HEK293 (cell line): ENCODE data around the gene IGLON5.

Experiments
- CTCF ChIA-PET: fragments of 350-600 bp; formaldehyde crosslinking; extraction: SDS; loops from one replicate; lab custom pipeline; 2021; ENCODE audit warnings: antibody characterized with exemption; lab: Yijun Ruan, JAX
- POLR2A ChIA-PET: fragments of 300-600 bp; formaldehyde crosslinking; extraction: SDS; loops from one replicate; lab custom pipeline; 2020; ENCODE audit warnings: antibody characterized with exemption, inconsistent platforms; lab: Yijun Ruan, JAX
- H3K27ac ChIP-seq: fragments of 200-500 bp; sonication (Bioruptor generic); 2 replicates; pipeline ENCODE4 v1.5.1; 2014; ENCODE audit warnings: low read depth, low read length, control low read depth, inconsistent platforms; ENCODE audit errors: extremely low read depth
- H3K36me3 ChIP-seq, 2 experiments: fragments of 200-500 bp in 1 of 2; sonication (Bioruptor generic) in 1 of 2; 1 replicate in 1 of 2; 2 replicates in 1 of 2; pipeline ENCODE4 v1.5.1; 2014 to 2017; ENCODE audit warnings: inconsistent platforms in 2 of 2, low read length in 2 of 2; ENCODE audit not compliant: control insufficient read depth in 2 of 2, insufficient read depth in 1 of 2
- H3K4me1 ChIP-seq: fragments of 200-500 bp; sonication (Bioruptor generic); 2 replicates; pipeline ENCODE4 v1.5.1; 2014; ENCODE audit warnings: mild to moderate bottlenecking, low read length, inconsistent platforms; ENCODE audit not compliant: control insufficient read depth, insufficient read depth
- H3K4me3 ChIP-seq: 2 replicates; pipeline ENCODE4 v1.5.1; 2011; ENCODE audit warnings: low read depth, mild to moderate bottlenecking, control low read depth, low read length, moderate library complexity
- H3K9me3 ChIP-seq: fragments of 200-500 bp; sonication (Bioruptor generic); 2 replicates; pipeline ENCODE4 v1.5.1; 2014; ENCODE audit warnings: low read depth, low read length, inconsistent platforms; ENCODE audit not compliant: control insufficient read depth, insufficient read depth
- FEZF1 ChIP-seq: fragments of 450-650 bp; formaldehyde crosslinking; IDR thresholded peaks from 2 replicates; pipeline ENCODE4 v1.5.1; 2016; ENCODE audit warnings: missing biosample characterization, missing genetic modification characterization
- HOXC10 ChIP-seq: sonication (generic); formaldehyde crosslinking; IDR thresholded peaks from 2 replicates; pipeline ENCODE4 v1.8.1; 2023; ENCODE audit warnings: mild to moderate bottlenecking, missing genetic modification reagents
- MEIS1 ChIP-seq: sonication (generic); formaldehyde crosslinking; IDR thresholded peaks from 2 replicates; pipeline ENCODE4 v1.8.1; 2022; ENCODE audit warnings: missing genetic modification reagents, mild to moderate bottlenecking, borderline replicate concordance
- MYNN ChIP-seq: fragments of 450-650 bp; formaldehyde crosslinking; IDR thresholded peaks from 2 replicates; pipeline ENCODE4 v1.5.1; 2016; ENCODE audit warnings: missing biosample characterization, missing genetic modification characterization, borderline replicate concordance
- SP2 ChIP-seq: fragments of 450-650 bp; formaldehyde crosslinking; IDR thresholded peaks from 2 replicates; pipeline ENCODE4 v1.5.1; 2016; ENCODE audit warnings: missing biosample characterization, missing genetic modification characterization
- SP3 ChIP-seq: fragments of 450-650 bp; formaldehyde crosslinking; IDR thresholded peaks from 2 replicates; pipeline ENCODE4 v1.5.1; 2016; ENCODE audit warnings: missing biosample characterization, missing genetic modification characterization
- WT1 ChIP-seq: fragments of 450-650 bp; formaldehyde crosslinking; IDR thresholded peaks from 2 replicates; pipeline ENCODE4 v1.5.1; 2016; ENCODE audit warnings: missing biosample characterization, missing genetic modification characterization
- ZBTB7A ChIP-seq: fragments of 450-650 bp; formaldehyde crosslinking; IDR thresholded peaks from 2 replicates; pipeline ENCODE4 v1.5.1; 2016; ENCODE audit warnings: low read depth, missing biosample characterization, missing genetic modification characterization
- ZNF140 ChIP-seq: fragments of 450-650 bp; formaldehyde crosslinking; IDR thresholded peaks from 2 replicates; pipeline ENCODE4 v1.5.1; 2016; ENCODE audit warnings: missing biosample characterization, missing genetic modification characterization
- ZNF19 ChIP-seq: fragments of 450-650 bp; formaldehyde crosslinking; IDR thresholded peaks from 2 replicates; pipeline ENCODE4; 2016; ENCODE audit warnings: missing biosample characterization, missing genetic modification characterization, low read depth
- ZNF2 ChIP-seq: fragments of 450-650 bp; formaldehyde crosslinking; IDR thresholded peaks from 2 replicates; pipeline ENCODE4 v1.5.1; 2016; ENCODE audit warnings: missing biosample characterization, missing genetic modification characterization
- ZNF23 ChIP-seq: fragments of 450-650 bp; formaldehyde crosslinking; IDR thresholded peaks from 2 replicates; pipeline ENCODE4 v1.5.1; 2016; ENCODE audit warnings: missing biosample characterization, missing genetic modification characterization, borderline replicate concordance
- ZNF239 ChIP-seq: fragments of 450-650 bp; formaldehyde crosslinking; IDR thresholded peaks from 2 replicates; pipeline ENCODE4 v1.5.1; 2016; ENCODE audit warnings: missing biosample characterization, missing genetic modification characterization
- ZNF366 ChIP-seq: fragments of 450-650 bp; formaldehyde crosslinking; conservative IDR thresholded peaks from 2 replicates; pipeline ENCODE4 v1.5.1; 2016; ENCODE audit warnings: missing biosample characterization, missing genetic modification characterization
- ZNF423 ChIP-seq: fragments of 450-650 bp; formaldehyde crosslinking; IDR thresholded peaks from 2 replicates; pipeline ENCODE4 v1.5.1; 2016; ENCODE audit warnings: missing biosample characterization, missing genetic modification characterization
- ZNF623 ChIP-seq: fragments of 450-650 bp; formaldehyde crosslinking; IDR thresholded peaks from 2 replicates; pipeline ENCODE4 v1.5.1; 2016; ENCODE audit warnings: missing biosample characterization, missing genetic modification characterization
- ZNF626 ChIP-seq: fragments of 450-650 bp; sonication (Bioruptor Pico); formaldehyde crosslinking; IDR thresholded peaks from 2 replicates; pipeline ENCODE4 v1.5.1; 2018; ENCODE audit warnings: missing biosample characterization, missing genetic modification characterization, inconsistent platforms
- ZNF664 ChIP-seq: fragments of 450-650 bp; formaldehyde crosslinking; IDR thresholded peaks from 2 replicates; pipeline ENCODE4 v1.5.1; 2016; ENCODE audit warnings: missing biosample characterization, missing genetic modification characterization
- ZNF677 ChIP-seq: fragments of 450-650 bp; IDR thresholded peaks from 2 replicates; pipeline ENCODE4 v1.5.0; 2018; ENCODE audit warnings: missing biosample characterization, mild to moderate bottlenecking, missing genetic modification characterization, moderate library complexity
- ZNF791 ChIP-seq: fragments of 450-650 bp; formaldehyde crosslinking; IDR thresholded peaks from 2 replicates; pipeline ENCODE4 v1.5.1; 2016; ENCODE audit warnings: missing biosample characterization, missing genetic modification characterization
- ZNF830 ChIP-seq: fragments of 450-650 bp; IDR thresholded peaks from 2 replicates; pipeline ENCODE4 v1.5.0; 2018; ENCODE audit warnings: missing biosample characterization, missing genetic modification characterization, low read depth, mild to moderate bottlenecking, moderate library complexity
- ZSCAN16 ChIP-seq: fragments of 450-650 bp; formaldehyde crosslinking; IDR thresholded peaks from 2 replicates; pipeline ENCODE4 v1.5.1; 2016; ENCODE audit warnings: missing biosample characterization, missing genetic modification characterization
- TF ChIP-seq, protein P1 (sequence below): fragments of 450-650 bp; formaldehyde crosslinking; IDR thresholded peaks from 2 replicates; pipeline ENCODE4 v1.5.1; 2016; ENCODE audit warnings: missing biosample characterization, missing genetic modification characterization, low read depth
- TF ChIP-seq, protein P2 (sequence below): IDR thresholded peaks from 2 replicates; pipeline ENCODE4 v1.6.1; 2011; ENCODE audit warnings: mild to moderate bottlenecking, low read depth, low read length, borderline replicate concordance
- TF ChIP-seq, protein P3 (sequence below): fragments of 450-650 bp; formaldehyde crosslinking; conservative IDR thresholded peaks from 2 replicates; pipeline ENCODE4 v1.5.1; 2016; ENCODE audit warnings: low read depth, missing biosample characterization, missing genetic modification characterization

The IGLON5 gene

GRCh38 chr19:51294211-51294976 lies 17.1 kb upstream of the IGLON5 start (continued):
- TF ChIP-seq, protein P1, sequence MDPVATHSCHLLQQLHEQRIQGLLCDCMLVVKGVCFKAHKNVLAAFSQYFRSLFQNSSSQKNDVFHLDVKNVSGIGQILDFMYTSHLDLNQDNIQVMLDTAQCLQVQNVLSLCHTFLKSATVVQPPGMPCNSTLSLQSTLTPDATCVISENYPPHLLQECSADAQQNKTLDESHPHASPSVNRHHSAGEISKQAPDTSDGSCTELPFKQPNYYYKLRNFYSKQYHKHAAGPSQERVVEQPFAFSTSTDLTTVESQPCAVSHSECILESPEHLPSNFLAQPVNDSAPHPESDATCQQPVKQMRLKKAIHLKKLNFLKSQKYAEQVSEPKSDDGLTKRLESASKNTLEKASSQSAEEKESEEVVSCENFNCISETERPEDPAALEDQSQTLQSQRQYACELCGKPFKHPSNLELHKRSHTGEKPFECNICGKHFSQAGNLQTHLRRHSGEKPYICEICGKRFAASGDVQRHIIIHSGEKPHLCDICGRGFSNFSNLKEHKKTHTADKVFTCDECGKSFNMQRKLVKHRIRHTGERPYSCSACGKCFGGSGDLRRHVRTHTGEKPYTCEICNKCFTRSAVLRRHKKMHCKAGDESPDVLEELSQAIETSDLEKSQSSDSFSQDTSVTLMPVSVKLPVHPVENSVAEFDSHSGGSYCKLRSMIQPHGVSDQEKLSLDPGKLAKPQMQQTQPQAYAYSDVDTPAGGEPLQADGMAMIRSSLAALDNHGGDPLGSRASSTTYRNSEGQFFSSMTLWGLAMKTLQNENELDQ, result no peak
- TF ChIP-seq, all 188 proteins: peak for 0

- Histone ChIP-seq H3K9me3 (no peaks in the 10 kb centered on the region), H3K36me3 (no peaks in the 10 kb centered on the region), H3K27ac (no peak overlapping the region), H3K4me3 (no peak overlapping the region), H3K4me1 (no peaks in the 10 kb centered on the region)
- POLR2A ChIA-PET, result no interaction called here
- no peak for TF ChIP-seq HOXC10 (CRISPR knock-in tag)
- TF ChIP-seq ZNF791 (tag by site-specific recombination), result no peak
- no peak for TF ChIP-seq ZNF140 (tag by site-specific recombination)
- TF ChIP-seq, protein P2, sequence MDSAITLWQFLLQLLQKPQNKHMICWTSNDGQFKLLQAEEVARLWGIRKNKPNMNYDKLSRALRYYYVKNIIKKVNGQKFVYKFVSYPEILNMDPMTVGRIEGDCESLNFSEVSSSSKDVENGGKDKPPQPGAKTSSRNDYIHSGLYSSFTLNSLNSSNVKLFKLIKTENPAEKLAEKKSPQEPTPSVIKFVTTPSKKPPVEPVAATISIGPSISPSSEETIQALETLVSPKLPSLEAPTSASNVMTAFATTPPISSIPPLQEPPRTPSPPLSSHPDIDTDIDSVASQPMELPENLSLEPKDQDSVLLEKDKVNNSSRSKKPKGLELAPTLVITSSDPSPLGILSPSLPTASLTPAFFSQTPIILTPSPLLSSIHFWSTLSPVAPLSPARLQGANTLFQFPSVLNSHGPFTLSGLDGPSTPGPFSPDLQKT, result no peak
- no peak for TF ChIP-seq ZNF626
- CTCF ChIA-PET, result interaction anchor here (0.6 to 1.2 kb wide), 3 partner anchors 43 to 1684 kb away, joined by 3 to 8 read pairs (median 3); no protein-coding TSS in a partner anchor
These were observed 16.5 kb upstream of the IGLON5 start for GRCh38 chr19:51294977-51295375.

DNA sequence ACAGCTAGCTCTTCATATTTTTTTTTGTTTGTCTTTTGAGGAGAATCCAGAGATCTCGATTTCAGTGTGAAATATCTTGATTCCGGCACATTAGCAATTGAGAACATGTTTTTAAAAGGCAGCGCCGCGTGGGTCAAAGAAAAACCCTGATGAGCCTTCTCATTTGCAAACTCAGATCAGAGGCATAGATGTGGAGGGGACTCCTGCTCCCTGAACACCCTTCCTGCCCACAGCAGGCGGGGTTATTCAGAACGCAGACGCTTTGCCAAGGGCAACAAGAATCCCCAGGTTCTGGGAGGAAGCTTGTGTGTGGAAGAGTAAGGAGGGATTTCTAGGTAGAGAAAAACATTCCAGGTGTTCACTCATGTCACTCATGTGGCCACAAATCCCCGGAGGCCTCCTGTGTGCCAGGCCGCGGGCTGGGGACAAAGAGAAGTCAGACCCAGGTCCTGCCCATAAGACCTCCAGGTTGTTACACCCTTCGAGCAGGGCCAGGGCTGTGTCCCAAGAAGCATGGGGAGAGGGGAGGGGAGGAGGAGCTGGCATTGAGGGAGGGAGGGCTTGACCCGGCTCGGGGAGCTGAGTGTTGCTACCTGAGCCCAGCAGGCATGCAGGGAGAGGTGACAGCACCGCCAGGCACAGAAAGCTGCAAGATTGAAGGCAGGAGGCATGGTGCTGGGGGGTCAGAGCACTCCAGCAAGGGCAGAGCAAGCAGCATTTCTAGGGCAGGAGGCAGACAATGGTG lies 15.9 kb upstream of the IGLON5 start:
- TF ChIP-seq ZNF2 (no peak), ZNF239 (tag by site-specific recombination) (no peak), ZNF830 (tag by site-specific recombination) (no peak), MYNN (tag by site-specific recombination) (no peak), WT1 (tag by site-specific recombination) (no peak), SP3 (tag by site-specific recombination) (no peak), ZNF626 (no peak), ZNF623 (tag by site-specific recombination) (no peak), ZNF366 (no peak), ZNF664 (tag by site-specific recombination) (no peak), ZBTB7A (tag by site-specific recombination) (no peak), ZNF23 (no peak), SP2 (tag by site-specific recombination) (no peak), ZSCAN16 (tag by site-specific recombination) (no peak), ZNF423 (tag by site-specific recombination) (no peak), FEZF1 (tag by site-specific recombination) (no peak), ZNF19 (tag by site-specific recombination) (no peak), MEIS1 (no peak), ZNF677 (tag by site-specific recombination) (no peak)
- TF ChIP-seq, protein P3, sequence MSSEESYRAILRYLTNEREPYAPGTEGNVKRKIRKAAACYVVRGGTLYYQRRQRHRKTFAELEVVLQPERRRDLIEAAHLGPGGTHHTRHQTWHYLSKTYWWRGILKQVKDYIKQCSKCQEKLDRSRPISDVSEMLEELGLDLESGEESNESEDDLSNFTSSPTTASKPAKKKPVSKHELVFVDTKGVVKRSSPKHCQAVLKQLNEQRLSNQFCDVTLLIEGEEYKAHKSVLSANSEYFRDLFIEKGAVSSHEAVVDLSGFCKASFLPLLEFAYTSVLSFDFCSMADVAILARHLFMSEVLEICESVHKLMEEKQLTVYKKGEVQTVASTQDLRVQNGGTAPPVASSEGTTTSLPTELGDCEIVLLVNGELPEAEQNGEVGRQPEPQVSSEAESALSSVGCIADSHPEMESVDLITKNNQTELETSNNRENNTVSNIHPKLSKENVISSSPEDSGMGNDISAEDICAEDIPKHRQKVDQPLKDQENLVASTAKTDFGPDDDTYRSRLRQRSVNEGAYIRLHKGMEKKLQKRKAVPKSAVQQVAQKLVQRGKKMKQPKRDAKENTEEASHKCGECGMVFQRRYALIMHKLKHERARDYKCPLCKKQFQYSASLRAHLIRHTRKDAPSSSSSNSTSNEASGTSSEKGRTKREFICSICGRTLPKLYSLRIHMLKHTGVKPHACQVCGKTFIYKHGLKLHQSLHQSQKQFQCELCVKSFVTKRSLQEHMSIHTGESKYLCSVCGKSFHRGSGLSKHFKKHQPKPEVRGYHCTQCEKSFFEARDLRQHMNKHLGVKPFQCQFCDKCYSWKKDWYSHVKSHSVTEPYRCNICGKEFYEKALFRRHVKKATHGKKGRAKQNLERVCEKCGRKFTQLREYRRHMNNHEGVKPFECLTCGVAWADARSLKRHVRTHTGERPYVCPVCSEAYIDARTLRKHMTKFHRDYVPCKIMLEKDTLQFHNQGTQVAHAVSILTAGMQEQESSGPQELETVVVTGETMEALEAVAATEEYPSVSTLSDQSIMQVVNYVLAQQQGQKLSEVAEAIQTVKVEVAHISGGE, result no peak
- H3K36me3 ChIP-seq, result no peaks in the 10 kb centered on the region
- no peak overlapping the region for H3K4me3 ChIP-seq
- CTCF ChIA-PET, result interaction anchor here (0.6 to 1.2 kb wide), 4 partner anchors 43 to 1684 kb away, joined by 3 to 8 read pairs (median 3); no protein-coding TSS in a partner anchor
- H3K9me3 ChIP-seq, result no peaks in the 10 kb centered on the region
- H3K27ac ChIP-seq, result no peak overlapping the region
- POLR2A ChIA-PET, result no interaction called here
- no peaks in the 10 kb centered on the region for H3K4me1 ChIP-seq
